K562 (cell line): Measurements from ENCODE around the gene PKIB. TPM values are rescaled to one million over a fixed set of nuclear protein-coding genes. Genes with fewer than 3 reads are reported as not detected.

Experiments
- ATAC-seq: fragments of 200-7000 bp; cut with Tn5 transposase; 3 replicates; pipeline ENCODE4 v1.9.1; 2020; ENCODE audit warnings: moderate library complexity
- BruUV-seq: library from RNA; stranded (reverse); fragments of 400-500 nt; replicated peaks from 2 replicates; lab custom pipeline; 2021; lab: Mats Ljungman, UMichigan
- CTCF ChIA-PET: fragments of 300-600 bp; formaldehyde crosslinking; extraction: SDS; loops from one replicate; lab custom pipeline; 2021; ENCODE audit warnings: low intra/inter-chr PET ratio; lab: Yijun Ruan, JAX
- POLR2A ChIA-PET: fragments of 300-600, 350-650 bp; sonication (Branson Sonifier 250); formaldehyde crosslinking; extraction: SDS; loops from one replicate; lab custom pipeline; 2021; ENCODE audit warnings: antibody characterized with exemption, inconsistent platforms; lab: Yijun Ruan, JAX
- DNase-seq, 4 experiments: peaks; one replicate each; pipeline versions ENCODE4 v3.0.0 to v3.0.0-alpha.2; 2011 to 2018; ENCODE audit warnings: low spot score in 3 of 4, mixed read lengths in 3 of 4; ENCODE audit errors: extremely low read depth in 1 of 4
- FAIRE-seq: peaks from 2 replicates; lab custom pipeline; 2011; peaks lifted over from hg19 to GRCh38; lab: Jason Lieb, UNC
- H2AFZ ChIP-seq: 2 replicates; pipeline ENCODE4 v1.6.0; 2011; ENCODE audit warnings: low read depth, low read length, control low read depth, inconsistent platforms
- H3K27ac ChIP-seq: fragments of 200-600 bp; 3 replicates; pipeline ENCODE4 v1.8.0; 2011; ENCODE audit warnings: low read depth, mild to moderate bottlenecking, control low read depth, inconsistent platforms, low read length, moderate library complexity, mixed read lengths; ENCODE audit errors: extremely low read depth
- H3K27me3 ChIP-seq, 2 experiments: fragments of 300-600 bp in 1 of 2; 2 replicates in 1 of 2; 3 replicates in 1 of 2; pipeline versions ENCODE4 v1.6.0 to v1.8.0; 2011; ENCODE audit warnings: inconsistent platforms in 2 of 2, low read length in 2 of 2, mild to moderate bottlenecking in 1 of 2, mixed read lengths in 1 of 2, moderate library complexity in 1 of 2; ENCODE audit not compliant: control insufficient read depth in 2 of 2, insufficient read depth in 2 of 2
- H3K36me3 ChIP-seq: fragments of 300-600 bp; 3 replicates; pipeline ENCODE4 v1.8.0; 2011; ENCODE audit warnings: mild to moderate bottlenecking, low read length, inconsistent platforms; ENCODE audit not compliant: control insufficient read depth, insufficient read depth
- H3K4me1 ChIP-seq, 2 experiments: fragments of 200-600 bp in 1 of 2; replicated peaks in 1 of 2; 2 replicates in 1 of 2; 3 replicates in 1 of 2; pipeline versions ENCODE4 v1.5.1 to v1.8.0; 2011; ENCODE audit warnings: inconsistent platforms in 2 of 2, low read length in 2 of 2, mild to moderate bottlenecking in 1 of 2, mixed read lengths in 1 of 2, moderate library complexity in 1 of 2; ENCODE audit not compliant: control insufficient read depth in 2 of 2, insufficient read depth in 2 of 2
- H3K4me2 ChIP-seq: 2 replicates; pipeline ENCODE4 v1.6.1; 2011; ENCODE audit warnings: low read length, control low read depth, inconsistent platforms, mixed read lengths; ENCODE audit not compliant: insufficient read depth
- H3K4me3 ChIP-seq: fragments of 200-600 bp; sonication (generic), shearing (Covaris generic); 2 replicates; pipeline ENCODE4 v1.5.1; 2016; ENCODE audit warnings: control low read depth, inconsistent platforms
- H3K79me2 ChIP-seq: fragments of 200-600 bp; 3 replicates; pipeline ENCODE4 v1.8.0; 2011; ENCODE audit warnings: low read length, inconsistent platforms; ENCODE audit not compliant: control insufficient read depth, insufficient read depth
- H3K9ac ChIP-seq, 2 experiments: 2 replicates each; pipeline versions ENCODE4 v1.6.0 to v1.6.1; 2011; ENCODE audit warnings: low read depth in 2 of 2, low read length in 2 of 2, control low read depth in 1 of 2, inconsistent platforms in 1 of 2, mild to moderate bottlenecking in 1 of 2, mixed read lengths in 1 of 2; ENCODE audit not compliant: insufficient read depth in 1 of 2
- H3K9me1 ChIP-seq: one replicate; pipeline ENCODE4 v1.6.0; 2011; ENCODE audit warnings: inconsistent platforms, mild to moderate bottlenecking, low read length, moderate library complexity; ENCODE audit not compliant: control insufficient read depth, insufficient read depth
- H3K9me3 ChIP-seq: replicated peaks from 2 replicates; pipeline ENCODE4 v1.5.1; 2011; ENCODE audit warnings: low read depth, low read length, inconsistent platforms; ENCODE audit not compliant: control insufficient read depth, insufficient read depth
- H4K20me1 ChIP-seq: replicated peaks from 2 replicates; pipeline ENCODE4 v1.6.1; 2011; ENCODE audit warnings: low read length, inconsistent platforms, mixed read lengths; ENCODE audit not compliant: control insufficient read depth, insufficient read depth
- BCOR ChIP-seq: fragments of 450-650 bp; IDR thresholded peaks from 2 replicates; pipeline ENCODE4 v1.6.1; 2016
- DDX20 ChIP-seq: fragments of 450-650 bp; IDR thresholded peaks from 2 replicates; pipeline ENCODE4 v1.6.1; 2016; ENCODE audit warnings: missing genetic modification characterization, low read depth, mild to moderate bottlenecking, missing compliant biosample characterization, moderate library complexity
- MAFG ChIP-seq: fragments of 450-650 bp; conservative IDR thresholded peaks from 2 replicates; pipeline ENCODE4 v1.6.1; 2016; ENCODE audit warnings: missing genetic modification characterization, missing compliant biosample characterization
- NCOA4 ChIP-seq: fragments of 450-650 bp; IDR thresholded peaks from 2 replicates; pipeline ENCODE4 v1.6.1; 2018; ENCODE audit warnings: mild to moderate bottlenecking; ENCODE audit not compliant: partially characterized antibody
- TCF7L2 ChIP-seq: fragments of 150-350 bp; IDR thresholded peaks from 2 replicates; pipeline ENCODE4 v1.6.1; 2016; ENCODE audit warnings: low read depth, mild to moderate bottlenecking, low read length, moderate library complexity
- THRAP3 ChIP-seq: fragments of 450-650 bp; IDR thresholded peaks from 2 replicates; pipeline ENCODE4 v1.6.1; 2016; ENCODE audit warnings: mild to moderate bottlenecking, inconsistent platforms, borderline replicate concordance
- ZNF507 ChIP-seq: conservative IDR thresholded peaks from 2 replicates; pipeline ENCODE4 v1.6.1; 2017; ENCODE audit warnings: missing genetic modification characterization, missing compliant biosample characterization
- WGBS: fragments of 100-300 bp; shearing (Covaris generic); methylation state at CpG from one replicate; pipeline ENCODE4 v1.1.6; 2016; ENCODE audit warnings: low coverage, mixed read lengths; ENCODE audit not compliant: insufficient coverage; ENCODE audit errors: missing lambda C conversion rate; 5-methylcytosine and 5-hydroxymethylcytosine counted together
- in situ Hi-C: fragments of 300-500 bp; cut with MboI; formaldehyde crosslinking; loops from 4 replicates; pipeline ENCODE4 v1.15.0; 2018; ENCODE audit warnings: inconsistent platforms, mixed read lengths
- intact Hi-C: fragments of 100-400 bp; cut with micrococcal nuclease; formaldehyde crosslinking; loops from 2 replicates; pipeline ENCODE4 v1.14.2; 2022
- polyA plus RNA-seq, 8 experiments: library from polyadenylated mRNA; depleted of rRNA in 4 of 8; stranded (reverse) in 5 of 8; unstranded in 3 of 8; fragments of >200 nt; fragmentation: Nextera tagmentation in 2 of 8; fragmentation: Illumina TruSeq in 1 of 8; extraction: Ambion mirVana in 2 of 8; extraction: Trizol in 1 of 8; gene quantifications; 2 replicates each; pipeline versions ENCODE4 v1.2.1 to v1.2.3, GENCODE V29; 2011 to 2014; ENCODE audit warnings: inconsistent platforms in 1 of 8, missing spikeins in 1 of 8
- total RNA-seq, 7 experiments: library from RNA; depleted of rRNA in 6 of 7; stranded (reverse); fragments of >200 nt in 6 of 7; fragmentation: Illumina TruSeq in 2 of 7; extraction: Trizol in 2 of 7; gene quantifications; 2 replicates each; pipeline versions ENCODE4 v1.2.1 to v1.2.3, GENCODE V29; 2011 to 2021; ENCODE audit warnings: low replicate concordance in 1 of 7
- TF ChIP-seq, protein P1 (sequence below), 2 experiments: fragments of 450-650 bp; formaldehyde crosslinking in 1 of 2; IDR thresholded peaks; 2 replicates each; pipeline versions ENCODE4 v1.4.0 to v1.6.1; 2014 to 2020; ENCODE audit warnings: mild to moderate bottlenecking in 2 of 2, borderline replicate concordance in 1 of 2, low read depth in 1 of 2

The PKIB gene
- total and polyA plus RNA-seq, 9 of the 15 experiments (the other 6 are each of a cell fraction or from before 2014, with no cell fraction given): 14.8 to 37.5 (median 27.4) TPM

DNA sequence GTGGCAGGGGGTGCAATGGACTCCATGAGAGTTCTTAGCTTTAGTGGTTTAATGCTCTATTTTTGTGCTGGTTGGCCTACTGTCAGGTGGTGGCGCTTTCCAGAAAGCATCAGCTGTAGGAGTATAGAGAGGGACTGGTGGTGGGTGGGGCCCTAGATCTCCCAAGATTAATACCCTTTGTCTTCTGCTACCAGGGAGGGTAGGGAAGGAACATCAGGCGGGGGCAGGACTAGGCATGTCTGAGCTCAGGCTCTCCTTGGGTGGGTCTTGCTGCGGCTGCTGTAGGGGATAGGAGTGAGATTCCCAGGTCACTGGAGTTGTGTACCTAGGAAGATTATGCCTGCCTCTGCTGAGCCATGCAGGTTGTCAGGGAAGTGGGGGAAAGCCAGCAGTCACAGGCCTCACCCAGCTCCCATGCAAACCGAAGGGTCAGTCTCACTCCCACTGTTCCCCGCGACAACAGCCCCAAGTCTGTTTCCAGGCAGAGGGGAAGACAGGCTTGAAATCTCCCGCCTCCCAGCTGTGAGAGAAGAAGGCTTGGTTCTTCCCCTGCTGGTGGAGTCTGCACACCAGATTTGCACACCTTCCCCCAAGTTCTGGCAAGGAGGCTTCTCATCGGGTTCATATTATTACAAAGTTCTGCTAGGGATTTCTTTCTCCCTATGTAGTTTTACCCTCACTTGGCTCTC lies 46.7 kb upstream of the PKIB start:
- Histone ChIP-seq H4K20me1 (no peaks in the 10 kb centered on the region), H3K4me3 (no peak overlapping the region), H3K36me3 (no peaks in the 10 kb centered on the region), H3K4me2 (no peak overlapping the region), H3K4me1 (no peaks in the 10 kb centered on the region), H3K9ac (no peak overlapping the region), H3K27ac (no peak overlapping the region), H3K27me3 (no peaks in the 10 kb centered on the region), H3K79me2 (no peaks in the 10 kb centered on the region; the same call in 2 of the 3 replicates), H3K9me3 (no peaks in the 10 kb centered on the region), H2AFZ (no peak overlapping the region), H3K9me1 (no peaks in the 10 kb centered on the region)
- no TSS peak for BruUV-seq
- CTCF ChIA-PET: no interaction called here
- in situ Hi-C loops (no loop called here), intact Hi-C loops (no loop called here)
- FAIRE-seq (no peak), DNase-seq (no peak), ATAC-seq (no peak)
- POLR2A ChIA-PET: interaction anchor here (0.6 to 0.7 kb wide), 2 partner anchors 14 to 89 kb away, joined by 3 read pairs; no protein-coding TSS in a partner anchor
- no peak for TF ChIP-seq THRAP3
- TF ChIP-seq, protein P1, sequence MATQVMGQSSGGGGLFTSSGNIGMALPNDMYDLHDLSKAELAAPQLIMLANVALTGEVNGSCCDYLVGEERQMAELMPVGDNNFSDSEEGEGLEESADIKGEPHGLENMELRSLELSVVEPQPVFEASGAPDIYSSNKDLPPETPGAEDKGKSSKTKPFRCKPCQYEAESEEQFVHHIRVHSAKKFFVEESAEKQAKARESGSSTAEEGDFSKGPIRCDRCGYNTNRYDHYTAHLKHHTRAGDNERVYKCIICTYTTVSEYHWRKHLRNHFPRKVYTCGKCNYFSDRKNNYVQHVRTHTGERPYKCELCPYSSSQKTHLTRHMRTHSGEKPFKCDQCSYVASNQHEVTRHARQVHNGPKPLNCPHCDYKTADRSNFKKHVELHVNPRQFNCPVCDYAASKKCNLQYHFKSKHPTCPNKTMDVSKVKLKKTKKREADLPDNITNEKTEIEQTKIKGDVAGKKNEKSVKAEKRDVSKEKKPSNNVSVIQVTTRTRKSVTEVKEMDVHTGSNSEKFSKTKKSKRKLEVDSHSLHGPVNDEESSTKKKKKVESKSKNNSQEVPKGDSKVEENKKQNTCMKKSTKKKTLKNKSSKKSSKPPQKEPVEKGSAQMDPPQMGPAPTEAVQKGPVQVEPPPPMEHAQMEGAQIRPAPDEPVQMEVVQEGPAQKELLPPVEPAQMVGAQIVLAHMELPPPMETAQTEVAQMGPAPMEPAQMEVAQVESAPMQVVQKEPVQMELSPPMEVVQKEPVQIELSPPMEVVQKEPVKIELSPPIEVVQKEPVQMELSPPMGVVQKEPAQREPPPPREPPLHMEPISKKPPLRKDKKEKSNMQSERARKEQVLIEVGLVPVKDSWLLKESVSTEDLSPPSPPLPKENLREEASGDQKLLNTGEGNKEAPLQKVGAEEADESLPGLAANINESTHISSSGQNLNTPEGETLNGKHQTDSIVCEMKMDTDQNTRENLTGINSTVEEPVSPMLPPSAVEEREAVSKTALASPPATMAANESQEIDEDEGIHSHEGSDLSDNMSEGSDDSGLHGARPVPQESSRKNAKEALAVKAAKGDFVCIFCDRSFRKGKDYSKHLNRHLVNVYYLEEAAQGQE (IDR thresholded peaks at IDR 0.05; ENCODE audit: borderline replicate concordance): no peak
- TF ChIP-seq, protein P1 (CRISPR knock-in tag; IDR thresholded peaks at IDR 0.05; ENCODE audit: low read depth): no peak
- no peak for TF ChIP-seq MAFG (tag)
- TF ChIP-seq BCOR: no peak
- no peak for TF ChIP-seq NCOA4
- TF ChIP-seq TCF7L2: no peak
- TF ChIP-seq ZNF507 (tag): no peak
- no peak for TF ChIP-seq DDX20 (tag)
- WGBS: 48% methylated on average over 7 of the region's 8 CpGs
